ENCODE data around the gene RPL10A.
"Not testable (repeated sequence)": the region's sequence is repeated elsewhere in the genome, so short reads cannot be mapped to it uniquely, and the experiment has no call there.

RPL10A gene

DNA sequence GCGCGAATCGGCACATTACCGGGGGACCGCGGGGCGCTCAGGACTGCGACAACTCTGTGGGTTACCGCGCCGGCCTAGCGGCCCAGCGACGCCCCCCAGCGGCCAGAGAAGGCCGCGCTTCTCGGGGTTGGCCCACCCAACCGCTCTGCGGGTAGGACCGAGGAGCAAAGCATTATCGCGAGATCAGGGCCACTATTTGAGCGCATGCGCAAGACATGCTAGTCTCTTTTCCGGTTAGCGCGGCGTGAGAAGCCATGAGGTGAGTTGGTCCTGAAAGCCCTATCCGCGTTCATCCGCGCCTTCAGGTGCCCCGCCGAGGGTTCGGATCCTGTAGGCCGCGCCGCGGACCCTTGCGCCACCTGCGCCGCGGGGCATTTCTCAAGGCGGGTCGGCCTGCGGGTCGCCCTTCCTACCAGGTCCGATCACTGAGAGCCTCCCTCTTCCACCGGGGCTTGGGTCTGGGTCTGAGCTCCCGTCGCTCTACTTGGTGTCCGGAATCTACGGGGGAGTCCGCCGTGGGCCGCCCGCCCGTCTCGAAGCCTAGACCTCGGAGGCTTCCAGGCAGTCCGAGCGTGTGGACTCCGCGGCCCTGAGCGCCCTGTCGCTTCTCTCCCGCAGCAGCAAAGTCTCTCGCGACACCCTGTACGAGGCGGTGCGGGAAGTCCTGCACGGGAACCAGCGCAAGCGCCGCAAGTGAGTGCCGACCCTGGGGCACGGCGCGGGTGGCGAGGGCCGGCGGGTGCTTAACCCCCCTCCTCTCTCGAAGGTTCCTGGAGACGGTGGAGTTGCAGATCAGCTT lies at the start of gene RPL10A:
RPL10A (plus strand) TSS at position 221 of the 799 bp plus-strand sequence; CDS start at position 255, 34 bp downstream.
- peak; percentile 96 for DNase-seq

DNA sequence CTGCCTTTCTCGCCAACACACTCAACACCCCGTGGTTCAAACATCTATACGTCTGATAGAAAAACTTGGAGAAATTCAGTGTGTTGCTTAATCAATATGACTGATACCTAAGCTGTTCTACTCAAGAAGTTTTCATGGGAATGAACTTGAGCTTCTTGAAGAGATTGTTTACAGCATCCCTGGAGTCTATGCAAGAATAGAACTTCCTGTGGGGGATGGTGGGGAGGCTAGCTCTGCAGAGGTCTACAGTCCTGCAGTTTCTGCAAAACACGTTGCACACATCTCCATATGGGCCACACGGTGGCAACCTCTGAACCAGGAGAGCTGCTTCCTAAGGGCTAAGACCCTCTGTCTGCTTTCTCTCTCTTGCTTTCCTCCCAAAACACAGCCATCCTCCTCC lies 48.8 kb upstream of the RPL10A start:
- peak; percentile 30 for DNase-seq

DNA sequence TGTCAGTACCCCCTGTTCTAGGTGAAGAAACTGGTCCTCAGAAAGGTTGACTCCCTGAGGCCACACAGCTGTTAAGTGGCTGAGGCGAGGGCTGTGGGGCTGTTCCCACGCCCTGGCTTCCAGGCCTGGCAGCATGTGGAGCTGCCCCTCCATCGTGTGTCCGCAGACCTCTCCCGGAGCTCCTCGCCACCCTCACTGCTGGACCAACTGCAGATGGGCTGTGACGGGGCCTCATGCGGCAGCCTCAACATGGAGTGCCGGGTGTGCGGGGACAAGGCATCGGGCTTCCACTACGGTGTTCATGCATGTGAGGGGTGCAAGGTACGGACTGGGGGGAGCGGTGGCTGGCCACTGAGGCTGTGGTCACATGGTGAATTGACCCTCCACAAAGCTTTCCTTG lies 48.2 kb upstream of the RPL10A start:
- no peak for DNase-seq

DNA sequence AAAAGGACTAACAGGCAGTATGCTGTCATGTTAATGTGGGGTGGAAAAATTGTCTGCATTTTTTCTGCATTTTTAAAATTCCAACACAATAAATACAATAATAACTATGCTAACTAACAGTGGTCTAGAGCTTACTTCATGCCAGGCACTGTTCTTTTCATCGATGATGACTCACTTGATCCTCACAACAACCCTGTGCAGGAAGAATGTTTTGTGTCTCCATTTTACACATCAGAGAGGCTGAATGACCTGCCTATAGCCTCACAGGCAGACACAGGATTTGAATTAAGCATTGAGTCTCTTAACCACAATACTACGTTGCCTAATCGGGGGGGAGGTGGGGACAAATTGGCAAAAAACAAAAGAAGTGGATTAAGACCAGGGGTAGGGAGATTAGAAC lies 42.9 kb upstream of the RPL10A start:
- no peak for DNase-seq

DNA sequence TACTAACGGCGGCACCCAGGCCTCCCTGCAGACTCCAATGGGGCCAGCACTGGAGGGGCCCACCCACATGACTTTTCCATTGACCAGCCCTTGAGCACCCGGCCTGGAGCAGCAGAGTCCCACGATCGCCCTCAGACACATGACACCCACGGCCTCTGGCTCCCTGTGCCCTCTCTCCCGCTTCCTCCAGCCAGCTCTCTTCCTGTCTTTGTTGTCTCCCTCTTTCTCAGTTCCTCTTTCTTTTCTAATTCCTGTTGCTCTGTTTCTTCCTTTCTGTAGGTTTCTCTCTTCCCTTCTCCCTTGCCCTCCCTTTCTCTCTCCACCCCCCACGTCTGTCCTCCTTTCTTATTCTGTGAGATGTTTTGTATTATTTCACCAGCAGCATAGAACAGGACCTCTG lies 42.1 kb upstream of the RPL10A start:
- no peak for DNase-seq

DNA sequence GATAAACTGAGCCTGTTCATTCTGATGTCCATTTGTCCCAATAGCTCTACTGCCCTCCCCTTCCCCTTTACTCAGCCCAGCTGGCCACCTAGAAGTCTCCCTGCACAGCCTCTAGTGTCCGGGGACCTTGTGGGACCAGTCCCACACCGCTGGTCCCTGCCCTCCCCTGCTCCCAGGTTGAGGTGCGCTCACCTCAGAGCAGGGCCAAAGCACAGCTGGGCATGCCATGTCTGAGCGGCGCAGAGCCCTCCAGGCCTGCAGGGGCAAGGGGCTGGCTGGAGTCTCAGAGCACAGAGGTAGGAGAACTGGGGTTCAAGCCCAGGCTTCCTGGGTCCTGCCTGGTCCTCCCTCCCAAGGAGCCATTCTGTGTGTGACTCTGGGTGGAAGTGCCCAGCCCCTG lies 40.8 kb upstream of the RPL10A start:
- DNase-seq = no peak

DNA sequence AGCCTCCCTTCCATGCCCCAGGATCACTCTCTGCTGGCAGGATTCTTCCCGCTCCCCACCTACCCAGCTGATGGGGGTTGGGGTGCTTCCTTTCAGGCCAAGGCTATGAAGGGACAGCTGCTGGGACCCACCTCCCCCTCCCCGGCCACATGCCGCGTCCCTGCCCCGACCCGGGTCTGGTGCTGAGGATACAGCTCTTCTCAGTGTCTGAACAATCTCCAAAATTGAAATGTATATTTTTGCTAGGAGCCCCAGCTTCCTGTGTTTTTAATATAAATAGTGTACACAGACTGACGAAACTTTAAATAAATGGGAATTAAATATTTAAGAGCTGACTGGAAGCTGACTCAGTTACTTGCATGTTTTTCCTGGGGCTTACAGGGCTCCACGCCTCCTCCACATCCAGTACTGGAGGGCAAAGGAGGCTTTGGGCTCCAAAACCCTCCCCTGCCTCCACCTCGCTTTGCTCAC lies 40.3 kb upstream of the RPL10A start:
- no peak for DNase-seq

GRCh38 chr6:35428421-35429149 lies 39.6 kb upstream of the RPL10A start:
- no peak for DNase-seq

DNA sequence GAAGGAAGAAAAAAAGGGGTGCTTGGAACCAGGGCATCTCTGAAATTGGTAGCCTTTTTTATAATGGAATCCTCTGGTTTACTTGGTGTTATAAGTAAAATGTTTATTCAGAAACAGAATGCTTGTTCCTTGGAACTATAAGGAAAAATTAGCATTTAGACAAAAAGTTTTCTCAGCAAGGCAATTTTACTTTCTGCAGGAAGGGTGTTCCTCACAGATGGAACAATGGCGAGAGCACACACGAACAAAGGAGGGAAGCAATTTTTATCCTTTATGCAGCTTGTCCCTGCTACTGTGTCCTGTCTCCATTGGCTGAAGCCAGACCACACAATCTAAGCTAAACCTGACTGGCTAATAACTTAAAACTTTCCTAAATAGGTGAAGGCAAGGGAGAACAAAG lies 38.7 kb upstream of the RPL10A start:
- no peak for DNase-seq

DNA sequence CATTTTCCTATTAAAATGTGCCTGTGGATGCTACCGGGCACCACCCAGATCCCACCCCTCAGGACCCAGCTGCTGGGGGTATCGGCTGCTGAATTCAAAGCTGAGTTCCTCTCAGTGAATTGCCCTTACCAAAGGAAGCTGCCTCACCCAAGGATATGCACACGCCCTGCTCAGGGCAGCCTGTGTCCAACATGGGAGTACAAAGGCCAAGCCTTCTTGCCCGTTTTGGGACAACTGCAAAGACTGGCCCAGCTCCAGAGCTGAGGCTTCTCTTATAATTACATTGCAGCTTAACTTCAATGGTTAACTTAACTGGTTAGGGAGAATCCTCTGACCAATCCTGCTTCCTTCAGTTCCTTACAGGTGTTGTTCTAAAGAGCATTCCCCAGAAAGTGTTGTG lies 35.9 kb upstream of the RPL10A start:
- DNase-seq = no peak

GRCh38 chr6:35432702-35433101 lies 35.5 kb upstream of the RPL10A start:
- not testable (repeated sequence) for DNase-seq

GRCh38 chr6:35435074-35435837 lies 32.9 kb upstream of the RPL10A start:
- no peak for DNase-seq

- no peak for DNase-seq
Observed at GRCh38 chr6:35436071-35436857, 31.9 kb upstream of the RPL10A start.

DNA sequence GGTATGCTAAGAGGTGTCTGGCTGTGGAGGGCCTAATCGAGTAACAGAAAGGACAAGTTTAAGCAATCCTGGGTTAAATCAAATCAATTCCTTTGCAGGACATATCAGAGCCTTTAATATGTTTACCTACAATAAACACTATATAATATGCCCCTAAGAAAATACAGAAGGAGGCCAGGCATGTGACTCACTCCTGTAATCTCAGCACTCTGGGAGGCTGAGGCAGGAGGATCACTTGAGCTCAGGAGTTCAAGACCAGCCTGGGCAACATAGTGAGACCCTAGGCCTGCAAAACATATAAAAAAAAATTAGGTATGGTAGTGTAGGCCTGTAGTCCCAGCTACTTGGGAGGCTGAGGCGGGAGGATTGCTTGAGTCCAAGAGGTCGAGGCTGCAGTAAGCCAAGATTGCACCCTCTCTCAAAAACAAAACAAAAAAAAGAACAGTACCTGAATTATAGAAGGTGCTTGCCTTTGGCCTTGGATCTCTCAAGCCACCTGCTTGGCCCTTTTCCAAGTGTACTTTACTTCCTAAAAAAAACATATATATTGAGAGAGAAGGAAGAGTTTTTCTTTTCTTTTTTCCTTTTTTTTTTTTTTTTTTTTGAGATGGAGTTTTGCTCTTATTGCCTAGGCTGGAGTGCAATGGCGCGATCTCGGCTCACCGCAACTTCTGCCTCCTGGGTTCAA lies 29.7 kb upstream of the RPL10A start:
- DNase-seq = not testable (repeated sequence)

DNA sequence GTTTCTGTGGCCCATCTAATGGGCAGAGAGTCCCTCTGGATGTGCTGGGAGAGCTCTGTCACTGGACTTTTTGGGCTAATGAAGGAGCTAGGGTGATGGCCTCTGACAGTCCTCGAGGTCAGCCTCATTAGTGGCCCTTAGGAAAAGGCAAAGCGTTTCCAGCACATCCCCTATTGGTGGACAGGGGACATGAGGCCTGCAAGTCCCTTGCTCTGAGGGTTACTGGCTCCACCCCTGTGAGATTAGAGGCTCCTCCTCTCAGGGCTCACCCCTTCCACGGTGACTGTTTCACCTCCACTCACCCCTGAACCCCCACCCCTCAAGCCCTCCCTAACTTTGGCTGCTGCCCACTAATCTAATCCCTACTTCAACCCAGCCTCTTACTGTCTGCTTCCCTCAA lies 28.9 kb upstream of the RPL10A start:
- DNase-seq = no peak

DNA sequence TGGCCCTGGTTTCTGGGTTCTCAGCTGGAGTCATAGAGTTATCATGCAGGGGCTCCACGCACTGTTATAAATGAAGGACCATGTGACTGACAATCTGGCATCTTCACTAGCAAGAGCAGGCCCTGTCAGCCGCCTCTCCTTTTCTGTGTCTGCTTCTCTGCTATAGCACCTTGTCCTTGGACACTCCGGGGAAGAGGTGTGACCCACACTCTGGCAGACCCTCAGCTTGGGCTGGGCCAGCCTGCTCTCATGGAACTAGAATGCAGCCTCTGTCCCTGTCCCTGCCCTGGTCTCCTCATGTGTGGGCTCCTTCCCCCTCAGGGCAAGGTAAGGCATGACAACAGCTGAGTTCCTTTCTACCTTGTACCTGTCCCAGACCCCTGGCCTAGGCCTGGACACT lies 27.0 kb upstream of the RPL10A start:
- DNase-seq = no peak

DNA sequence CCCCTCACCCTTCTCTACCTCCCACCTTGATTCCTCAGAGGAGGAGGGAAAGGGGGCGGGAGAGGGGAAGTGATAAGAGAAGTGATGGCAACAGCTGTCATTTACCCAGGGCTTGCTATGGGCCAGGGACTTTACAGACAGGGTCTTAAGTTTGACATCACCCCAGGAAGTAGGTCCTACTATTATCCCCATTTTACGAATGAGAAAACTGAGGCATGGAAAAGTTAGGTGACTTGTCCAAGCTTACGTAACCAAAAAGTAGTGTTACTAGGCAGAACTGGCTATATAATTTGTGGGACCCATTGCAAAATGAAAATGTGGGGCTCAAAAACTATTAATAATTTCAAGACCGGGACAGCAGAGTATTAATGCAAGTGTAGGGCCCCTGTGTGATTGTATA lies 26.6 kb upstream of the RPL10A start:
- DNase-seq = no peak

- no peak for DNase-seq
Observed at GRCh38 chr6:35442693-35443092, 25.5 kb upstream of the RPL10A start.

GRCh38 chr6:35443341-35444030 lies 24.7 kb upstream of the RPL10A start:
- DNase-seq = no peak

GRCh38 chr6:35445691-35446090 lies 22.5 kb upstream of the RPL10A start:
- DNase-seq = no peak

DNA sequence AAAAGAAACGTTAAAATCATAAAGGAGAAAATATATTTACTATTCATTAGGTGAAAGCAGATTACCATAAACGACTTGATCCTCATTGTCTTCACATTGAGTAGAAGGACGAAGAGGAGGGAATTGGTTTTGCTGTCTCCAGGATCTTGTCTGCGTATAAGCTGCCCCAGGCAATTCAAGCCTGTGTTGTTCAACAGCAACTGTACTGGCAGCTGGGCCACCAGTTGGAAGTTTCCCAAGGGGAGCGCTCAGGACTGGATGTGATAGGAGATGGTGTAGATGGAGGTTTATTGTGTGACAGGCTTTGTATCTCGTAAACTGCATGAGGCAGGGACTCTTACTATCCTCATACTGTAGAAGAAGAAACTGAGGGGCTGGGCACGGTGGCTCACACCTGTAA lies 20.0 kb upstream of the RPL10A start:
- no peak for DNase-seq
